GM21576 (cell line): ENCODE measurements around the gene MTMR1.

Experiments
- ATAC-seq: cut with Tn5 transposase; IDR thresholded peaks from one replicate; pipeline ENCODE4 v1.9.1; 2021; ENCODE audit warnings: mild to moderate bottlenecking, moderate library complexity; ENCODE audit not compliant: unreplicated experiment

Gene MTMR1

GRCh38 chrX:150692831-150693724, at the start of gene MTMR1:
Gene MTMR1 (plus strand): TSS chrX:150693396. CDS start chrX:150693531, 135 bp downstream.
- peak; percentile 35 for ATAC-seq

DNA sequence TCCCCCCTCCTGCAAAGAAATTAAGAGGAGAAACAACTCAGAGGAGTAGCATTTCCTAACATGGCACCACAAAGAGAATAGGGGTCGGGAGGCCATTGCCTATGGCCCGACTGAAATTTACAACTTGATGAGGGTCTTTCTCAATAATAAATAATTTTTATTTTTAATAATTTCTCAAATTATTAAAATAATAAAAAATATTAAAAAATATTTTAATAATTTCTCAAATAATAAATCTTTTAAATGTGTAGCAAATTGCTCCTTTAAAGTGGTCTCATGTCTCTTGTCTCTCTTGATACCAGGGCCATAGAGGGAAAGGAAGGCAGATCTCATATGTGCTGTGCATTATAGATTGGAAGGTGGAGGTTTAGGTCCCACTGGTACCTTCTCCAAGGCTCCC, 49.2 kb upstream of the MTMR1 start:
- no peak for ATAC-seq

GRCh38 chrX:150644422-150644821, 48.8 kb upstream of the MTMR1 start:
- no peak for ATAC-seq

DNA sequence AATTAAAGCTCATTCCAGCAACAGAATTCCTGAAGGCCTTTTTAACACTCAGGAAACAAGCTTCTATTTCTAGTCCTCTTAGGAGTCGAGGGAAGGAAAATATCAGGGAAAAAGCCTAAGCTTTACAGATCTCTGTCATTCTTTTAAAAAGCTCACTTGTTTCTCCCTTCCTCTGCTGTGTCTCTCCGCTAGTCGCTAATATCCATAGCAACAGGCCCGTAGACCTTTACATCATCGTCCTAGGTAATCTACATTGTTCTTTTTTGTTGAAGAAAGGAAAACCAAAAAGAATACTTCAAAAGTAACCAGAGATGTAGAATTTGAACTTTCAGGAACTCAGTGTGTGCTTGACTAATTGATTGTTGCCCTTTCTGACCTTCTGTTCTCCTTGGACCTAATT, 45.9 kb upstream of the MTMR1 start:
- ATAC-seq, result no peak

DNA sequence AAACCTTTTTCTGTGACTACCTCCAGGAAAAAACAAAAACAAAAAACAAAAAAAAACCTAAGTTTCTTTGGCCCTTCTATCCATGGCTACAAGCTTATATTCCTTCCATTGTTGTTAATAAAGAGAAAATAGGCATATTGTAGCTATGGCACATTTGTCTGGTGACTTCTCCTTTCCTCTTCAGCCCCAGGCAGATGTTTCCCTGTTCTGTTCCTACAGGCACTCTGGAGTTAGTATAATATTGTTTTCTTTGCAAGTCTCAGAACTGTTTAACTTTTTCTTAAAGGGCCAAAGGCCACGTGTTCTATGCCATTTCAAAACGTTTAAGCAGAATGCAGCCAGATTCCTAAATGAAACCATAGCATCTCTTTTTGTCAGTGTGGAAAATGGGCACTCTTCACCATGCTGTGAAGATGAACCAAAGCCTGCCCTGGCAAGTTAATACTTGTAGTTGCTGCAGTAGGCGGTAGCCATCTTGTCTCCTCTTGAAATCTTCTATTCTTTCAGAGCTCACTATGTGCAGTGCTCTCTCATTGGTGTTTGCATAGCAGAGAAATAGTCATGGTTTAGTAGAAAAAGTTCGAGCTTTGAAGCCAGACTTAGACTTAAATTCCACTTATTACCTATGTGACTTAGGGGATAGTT, 44.8 kb upstream of the MTMR1 start:
- no peak for ATAC-seq

GRCh38 chrX:150649096-150649870, 43.9 kb upstream of the MTMR1 start:
- ATAC-seq, result no peak

DNA sequence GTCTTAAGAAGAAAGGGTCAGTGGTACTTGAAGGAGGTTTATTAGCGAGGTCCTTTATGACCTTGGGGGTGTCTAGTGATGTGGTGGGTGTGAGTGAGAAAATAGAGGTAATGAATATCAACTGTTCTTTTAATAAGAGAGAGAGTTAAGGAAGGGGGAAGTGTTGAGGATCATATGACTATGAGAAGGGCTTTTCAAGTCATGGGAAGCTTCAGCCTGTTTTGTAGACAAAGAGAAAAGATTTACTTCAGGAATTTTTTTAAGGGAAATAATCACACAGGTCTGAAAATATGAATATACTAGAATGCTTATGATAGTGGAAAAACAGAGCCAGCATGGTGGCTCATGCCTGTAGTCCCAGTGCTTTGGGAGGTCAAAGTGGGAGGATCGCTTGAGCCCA, 41.3 kb upstream of the MTMR1 start:
- no peak for ATAC-seq

- no peak for ATAC-seq
Measured at GRCh38 chrX:150655788-150656187, 37.4 kb upstream of the MTMR1 start.

- ATAC-seq, result no peak
Measured at GRCh38 chrX:150663073-150663472, 30.1 kb upstream of the MTMR1 start.

GRCh38 chrX:150664290-150664689, 28.9 kb upstream of the MTMR1 start:
- no peak for ATAC-seq

DNA sequence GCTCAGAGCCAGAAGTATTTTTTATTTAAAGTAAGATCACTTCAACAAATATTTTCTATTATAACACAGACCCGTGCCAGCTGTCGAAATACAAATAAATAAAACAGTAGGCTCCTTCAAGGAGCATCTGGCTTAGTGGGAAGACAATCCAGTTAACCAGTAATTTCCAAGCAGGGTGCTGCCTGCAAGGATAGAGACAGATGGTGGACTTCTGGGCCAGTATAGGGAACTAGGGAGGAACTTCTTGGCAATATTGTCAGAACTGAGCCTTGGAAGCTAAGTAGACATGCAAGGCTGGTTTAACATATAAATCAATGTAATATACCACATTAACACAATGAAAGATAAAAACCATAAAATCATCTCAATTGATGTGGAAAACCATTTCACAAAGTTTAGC, 17.0 kb upstream of the MTMR1 start:
- ATAC-seq, result no peak

GRCh38 chrX:150680974-150681373, 12.2 kb upstream of the MTMR1 start:
- no peak for ATAC-seq

GRCh38 chrX:150683112-150683511, 10.1 kb upstream of the MTMR1 start:
- ATAC-seq, result no peak

- no peak for ATAC-seq
Measured at GRCh38 chrX:150683536-150684146, 9.6 kb upstream of the MTMR1 start.

DNA sequence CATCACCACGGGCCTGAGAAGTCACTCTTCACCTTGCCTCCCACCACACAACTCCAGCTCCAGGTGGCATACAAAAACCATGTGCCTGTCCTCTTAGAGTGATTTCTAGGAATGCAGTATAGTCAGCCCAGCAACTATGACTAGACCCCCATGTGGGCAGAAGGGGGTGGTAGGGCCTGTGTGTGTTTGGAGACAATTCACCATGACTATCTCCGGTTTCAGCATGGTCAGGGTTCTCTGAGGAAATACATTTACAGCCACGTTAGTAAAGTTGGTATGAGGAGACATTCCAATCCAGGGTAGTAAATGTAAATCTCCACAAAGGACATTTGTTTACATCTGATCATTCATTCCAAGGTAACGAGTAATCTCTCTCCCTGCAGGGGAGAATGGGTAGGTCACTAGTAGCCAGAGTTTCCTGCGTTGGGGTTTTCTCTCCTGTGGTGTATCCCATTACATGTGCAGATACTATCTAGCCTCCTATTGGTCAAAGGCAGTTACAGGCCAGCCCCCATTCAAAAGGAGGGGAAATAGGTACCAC, 4.2 kb upstream of the MTMR1 start:
- ATAC-seq, result no peak

DNA sequence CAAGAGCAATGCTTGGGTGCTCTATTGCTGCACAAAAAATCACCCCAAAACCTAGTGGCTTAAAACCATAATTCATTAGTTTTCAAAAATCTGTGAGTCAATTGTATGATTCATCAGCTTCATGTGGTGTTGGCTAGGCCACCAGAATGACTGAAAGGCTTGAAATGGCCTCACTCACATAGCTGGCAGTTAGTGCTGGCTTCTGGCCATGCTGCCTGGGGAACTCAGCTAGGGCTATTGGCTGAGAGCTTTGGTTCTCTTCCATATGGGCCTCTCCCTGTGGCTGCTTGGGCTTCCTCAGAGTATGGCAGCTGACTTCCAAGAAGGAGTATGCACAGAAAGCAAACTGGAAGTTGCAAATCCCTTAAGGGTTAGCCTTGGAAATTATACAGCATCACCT, 3.1 kb upstream of the MTMR1 start:
- no peak for ATAC-seq

- no peak for ATAC-seq
Measured at GRCh38 chrX:150692296-150692695, 900 bp upstream of the MTMR1 start.

DNA sequence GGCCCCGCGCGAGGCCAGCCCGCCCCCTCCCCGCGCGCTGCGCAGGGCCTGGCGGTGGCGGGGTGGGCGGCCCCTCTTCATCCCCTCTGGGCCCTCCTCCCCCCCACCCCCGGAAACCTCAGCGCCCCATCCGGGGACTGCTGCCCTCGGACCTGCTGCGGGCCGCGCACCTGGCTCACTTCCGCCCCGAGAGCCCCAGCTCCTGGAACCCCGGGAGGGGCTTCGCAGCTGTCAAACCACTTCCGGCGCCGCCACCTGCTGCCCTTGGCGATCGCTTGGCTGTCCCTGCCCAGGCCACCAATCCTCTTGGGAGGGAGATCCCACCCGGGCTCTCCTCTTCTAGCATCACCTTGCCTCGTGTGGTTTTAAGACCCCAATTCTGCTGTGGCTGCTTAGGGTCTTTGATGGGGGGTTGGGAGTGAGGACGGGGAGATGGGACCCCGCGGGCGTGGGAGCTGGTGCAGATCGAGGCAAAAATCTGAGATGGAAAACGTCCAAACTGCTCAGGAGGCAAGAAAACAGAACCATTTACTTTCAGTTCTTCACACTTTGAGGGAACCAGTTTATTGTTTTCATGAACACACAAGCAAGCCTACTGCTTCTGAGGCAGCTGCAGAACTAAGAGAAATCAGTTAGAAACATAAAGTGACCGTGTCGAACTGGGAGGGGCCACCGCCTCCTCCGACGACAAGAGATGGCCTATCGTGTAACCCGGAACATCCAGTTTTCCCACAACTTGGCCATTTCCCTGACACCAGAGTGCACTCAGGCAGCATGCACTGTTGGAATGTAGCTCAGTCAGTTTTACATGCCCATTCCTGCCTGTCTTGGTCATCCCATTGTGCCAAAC, 754 bp downstream of the MTMR1 start:
- ATAC-seq, result peak; percentile 66

GRCh38 chrX:150694738-150695410, 1.7 kb downstream of the MTMR1 start:
- peak; percentile 34 for ATAC-seq
